ENCODE measurements around the gene HOXB5. TPM values are rescaled to one million over a fixed set of nuclear protein-coding genes. Genes with fewer than 3 reads are reported as not detected.

Gene HOXB5
- total RNA-seq, 1 donor from 2014 or later, result 7.4 TPM

GRCh38 chr17:48592057-48592514 lies 1.5 kb downstream of the HOXB5 start:
- DNase-seq (ENCODE audit: extremely low read depth, low read depth, low spot score), result no peak

DNA sequence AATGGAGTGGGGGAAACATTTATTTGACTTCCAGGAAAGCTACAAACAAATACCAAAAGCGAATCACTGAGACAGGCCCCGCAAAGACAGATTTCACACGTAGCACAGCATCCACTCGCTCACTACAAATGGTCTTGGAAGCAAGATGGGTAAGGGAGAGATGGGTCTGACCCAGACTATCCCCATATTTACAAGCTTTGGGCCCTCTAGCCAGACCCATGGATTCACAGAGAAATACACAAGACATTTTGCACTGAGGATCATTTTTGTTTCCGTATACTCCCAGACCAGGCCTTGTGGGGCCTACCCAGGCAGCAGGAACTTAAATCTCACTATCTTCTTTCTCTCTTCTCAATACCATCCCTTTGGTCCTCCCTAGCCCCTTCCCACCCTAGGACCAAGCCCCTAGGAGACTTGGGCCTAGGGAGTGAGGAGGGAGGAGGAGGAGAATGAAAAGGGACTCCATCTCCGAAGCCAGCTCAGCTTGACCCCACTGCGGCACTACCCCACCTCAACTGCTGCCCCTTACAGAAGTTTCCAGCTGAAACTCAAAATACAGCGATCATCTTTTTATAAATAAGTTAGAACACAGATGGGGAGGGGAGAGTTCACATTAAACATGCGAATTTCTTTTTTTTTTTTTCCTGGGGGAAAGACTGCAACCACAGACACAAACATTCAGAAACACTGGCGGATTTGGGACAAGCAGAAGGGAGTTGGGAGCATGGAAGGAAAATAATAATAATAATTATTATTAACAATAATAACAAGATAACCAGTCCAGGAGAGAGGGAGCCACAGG lies 2.1 kb downstream of the HOXB5 start:
- DNase-seq (ENCODE audit: extremely low read depth, low read depth, low spot score), result no peak

DNA sequence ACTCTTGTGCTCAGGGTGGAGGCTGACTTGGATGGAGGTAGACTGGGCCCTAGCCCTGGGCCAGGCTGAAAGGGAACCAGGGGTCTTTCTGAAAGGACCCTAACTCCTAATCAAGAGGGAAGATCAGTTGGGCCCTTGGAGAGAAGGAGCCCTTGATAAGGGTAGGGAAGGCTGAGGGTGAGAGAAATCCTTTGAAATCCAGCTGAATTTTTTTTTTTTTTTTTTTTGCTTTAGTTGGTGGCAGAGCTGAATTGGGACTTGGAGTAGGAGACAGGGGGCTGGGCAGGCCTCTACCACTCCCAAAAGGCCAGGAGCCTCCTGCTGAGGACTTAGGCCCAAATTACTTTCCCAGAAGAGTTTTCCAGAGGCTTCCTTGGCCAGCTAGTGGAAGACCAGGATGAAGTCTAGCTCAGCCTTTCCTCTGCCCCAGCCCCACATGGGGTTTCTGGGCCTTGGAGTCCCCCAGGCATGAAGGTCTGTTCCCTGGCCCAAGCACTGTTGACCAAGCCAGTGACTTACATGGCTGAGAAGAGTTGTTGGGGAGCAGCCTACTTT lies 2.9 kb downstream of the HOXB5 start:
- no peak for DNase-seq (ENCODE audit: extremely low read depth, low read depth, low spot score)

DNA sequence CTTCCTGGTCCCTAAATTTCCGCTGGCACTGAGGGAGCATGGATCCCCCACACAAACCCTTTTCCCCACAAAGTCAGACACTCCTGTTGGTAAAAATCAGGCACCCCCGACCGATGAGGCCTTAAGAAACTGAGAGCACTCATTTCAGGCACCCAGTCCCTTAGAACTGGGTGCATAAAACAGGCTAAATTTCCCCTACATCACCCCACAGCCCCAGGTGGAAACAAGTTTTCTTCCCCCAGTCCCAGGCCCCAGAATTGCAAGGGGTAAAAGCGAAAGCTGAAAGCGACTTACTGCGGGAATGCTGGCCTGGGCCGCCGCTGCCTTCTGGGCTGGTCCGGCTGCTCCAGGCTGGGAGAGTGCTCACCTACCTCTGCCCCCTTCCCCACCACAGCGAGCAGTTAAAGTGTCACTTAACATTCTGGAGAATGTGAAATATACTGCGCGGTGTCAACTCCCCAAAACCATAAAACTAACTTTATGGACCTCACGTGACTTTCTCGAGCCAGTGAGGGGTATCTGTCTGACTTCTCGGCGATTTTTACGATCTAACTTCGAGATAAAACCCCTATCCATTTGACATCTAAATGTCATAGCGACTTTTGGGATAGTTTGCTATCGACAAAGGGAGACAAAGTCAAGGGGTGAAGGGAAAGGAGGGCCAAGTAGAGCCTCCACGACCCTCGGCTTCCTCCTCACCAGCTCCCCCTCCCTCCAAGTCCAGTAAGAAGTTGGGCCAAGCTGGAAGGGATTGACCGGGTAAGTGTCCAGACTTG lies 3.6 kb downstream of the HOXB5 start, which contains the start of gene HOXB3:
TSS of gene HOXB3 (minus strand) at position 411 of the 776 bp plus-strand sequence. CDS start 37,767 bp downstream, outside the sequence.
- no peak for DNase-seq (ENCODE audit: extremely low read depth, low read depth, low spot score)

GRCh38 chr17:48589060-48589830 lies 4.3 kb downstream of the HOXB5 start:
- no peak for DNase-seq (ENCODE audit: extremely low read depth, low read depth, low spot score)

DNA sequence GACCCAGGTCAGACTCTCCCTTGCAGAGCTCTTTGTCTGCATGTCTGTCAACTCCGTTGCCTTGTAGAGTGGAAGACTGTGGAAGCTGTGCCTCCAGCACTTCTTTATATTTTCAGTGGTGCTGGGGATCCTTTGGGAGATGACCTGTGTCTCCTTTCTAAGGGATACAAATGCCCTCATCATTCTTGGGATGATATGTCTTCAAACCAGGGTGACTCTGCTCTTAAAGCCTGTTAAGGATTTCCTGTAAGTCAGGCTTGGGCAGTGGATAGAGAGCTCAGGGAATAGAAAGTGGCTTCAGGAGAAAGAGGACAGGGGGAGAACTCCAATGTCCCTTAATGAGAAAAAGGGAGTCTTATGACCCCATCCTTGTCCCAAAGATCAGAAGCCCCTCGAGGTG lies 5.1 kb downstream of the HOXB5 start:
- DNase-seq (ENCODE audit: extremely low read depth, low read depth, low spot score), result no peak

GRCh38 chr17:48588074-48588415 lies 5.5 kb downstream of the HOXB5 start:
- no peak for DNase-seq (ENCODE audit: extremely low read depth, low read depth, low spot score)

- DNase-seq (ENCODE audit: extremely low read depth, low read depth, low spot score), result no peak
These were observed 6.1 kb downstream of the HOXB5 start for GRCh38 chr17:48587276-48588073.

DNA sequence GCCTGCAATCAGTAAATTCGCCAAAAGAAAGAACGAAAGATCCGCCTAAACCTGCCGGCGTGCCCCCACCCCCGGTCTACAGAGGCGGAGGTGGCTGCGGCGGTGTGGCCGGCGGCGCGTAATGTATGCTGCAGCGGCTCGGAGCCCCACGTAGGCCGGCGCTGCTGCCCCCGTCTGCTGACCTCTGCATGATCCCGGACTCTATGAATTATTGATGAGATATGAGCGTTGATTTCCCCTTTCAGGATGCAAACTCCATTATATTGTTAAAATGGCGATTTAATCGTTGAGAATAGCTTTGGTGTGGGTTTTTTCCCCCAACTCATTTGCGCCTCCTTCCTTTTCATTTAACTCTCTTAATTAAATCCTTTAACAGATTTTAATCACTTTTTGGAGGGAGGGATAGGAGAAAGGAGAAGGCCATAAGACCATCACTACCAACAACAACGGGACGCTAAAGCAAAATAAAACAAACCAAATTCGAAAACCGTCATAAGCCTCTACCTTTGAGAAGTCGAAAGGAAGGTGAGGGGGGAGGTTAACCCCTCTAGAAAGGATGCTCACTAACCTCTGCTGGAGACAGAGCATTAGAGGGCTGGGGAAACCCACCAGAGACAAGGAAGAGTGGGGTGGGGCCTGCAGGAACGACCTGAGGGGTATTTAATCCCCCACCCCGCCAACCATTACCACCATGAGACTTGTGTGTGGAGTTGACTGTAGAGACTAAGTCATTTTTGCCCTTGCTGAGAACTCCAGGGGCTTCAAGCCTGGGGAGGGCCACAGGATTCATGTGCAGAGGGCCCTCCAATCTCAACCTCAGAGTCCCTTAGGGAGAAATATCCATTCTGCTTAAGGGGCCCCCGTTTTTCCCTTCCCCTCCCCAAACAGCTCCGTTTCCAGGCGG lies 7.0 kb downstream of the HOXB5 start:
- no peak for DNase-seq (ENCODE audit: extremely low read depth, low read depth, low spot score)

DNA sequence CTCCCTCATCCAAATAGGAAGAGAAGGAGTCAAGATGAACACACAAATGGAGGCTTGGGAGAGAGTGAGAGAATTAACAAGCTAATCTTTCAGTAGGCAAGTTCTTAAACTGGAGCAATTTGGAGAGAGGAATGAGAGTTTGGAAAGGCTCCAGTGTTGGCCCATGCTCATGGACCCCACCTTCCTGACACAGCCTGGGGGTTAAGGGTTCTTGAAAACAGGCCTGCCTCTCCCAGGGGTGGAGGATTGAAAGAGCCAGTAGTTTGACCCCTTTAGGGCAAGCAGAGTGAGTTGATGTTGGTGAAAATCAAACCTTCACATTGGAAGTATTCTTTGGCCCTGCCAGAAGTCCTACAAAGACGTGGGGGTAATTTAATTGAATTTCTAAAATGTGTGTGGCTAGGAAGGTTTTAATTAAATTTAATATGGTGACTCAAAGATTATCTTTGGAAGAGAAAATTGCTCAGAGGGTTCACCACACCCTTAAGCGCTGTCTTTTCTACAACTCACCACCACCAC lies 9.3 kb downstream of the HOXB5 start:
- no peak for DNase-seq (ENCODE audit: extremely low read depth, low read depth, low spot score)

GRCh38 chr17:48583708-48584222 lies 9.8 kb downstream of the HOXB5 start:
- DNase-seq (ENCODE audit: extremely low read depth, low read depth, low spot score), result no peak

- no peak for DNase-seq (ENCODE audit: extremely low read depth, low read depth, low spot score)
These were observed 10.9 kb downstream of the HOXB5 start for GRCh38 chr17:48582750-48583069.

DNA sequence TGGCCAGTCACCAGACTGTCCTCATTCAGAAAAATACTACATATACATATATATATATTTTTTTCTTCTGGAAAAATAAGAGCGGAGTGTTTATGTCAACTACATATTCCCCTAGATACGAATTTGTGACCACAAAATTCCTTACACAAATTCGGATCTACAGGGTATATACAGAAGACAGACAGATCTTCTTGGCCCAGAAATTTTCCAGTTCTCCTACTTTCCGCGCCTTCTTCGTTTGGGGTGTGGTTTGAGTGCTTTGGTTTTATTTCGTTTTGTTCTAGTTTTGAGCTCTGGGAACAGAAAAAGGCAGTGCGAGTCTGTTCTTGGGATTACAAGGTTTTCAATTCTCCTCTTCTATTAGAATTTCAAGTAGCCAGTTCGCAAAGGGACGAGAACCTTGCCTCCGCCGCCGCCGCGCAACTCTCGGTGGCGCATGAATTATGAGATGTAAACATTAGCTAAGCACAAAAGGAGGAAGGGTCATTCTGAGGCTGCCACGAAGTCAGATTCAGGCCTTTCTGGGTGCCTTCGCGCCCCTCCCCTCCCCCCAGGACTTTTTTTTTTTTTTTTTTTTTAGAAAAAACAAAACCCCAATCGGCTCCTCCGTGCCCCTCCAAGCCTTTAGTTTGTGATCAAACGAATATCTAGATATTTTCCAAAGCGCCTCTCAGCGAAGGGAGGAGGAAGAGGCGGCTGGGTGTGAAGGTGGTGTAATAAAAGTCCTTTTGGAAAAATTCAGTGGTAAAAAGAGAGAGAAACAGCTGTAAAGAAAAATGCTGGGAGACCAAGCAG lies 13.6 kb downstream of the HOXB5 start:
- DNase-seq (ENCODE audit: extremely low read depth, low read depth, low spot score), result no peak

DNA sequence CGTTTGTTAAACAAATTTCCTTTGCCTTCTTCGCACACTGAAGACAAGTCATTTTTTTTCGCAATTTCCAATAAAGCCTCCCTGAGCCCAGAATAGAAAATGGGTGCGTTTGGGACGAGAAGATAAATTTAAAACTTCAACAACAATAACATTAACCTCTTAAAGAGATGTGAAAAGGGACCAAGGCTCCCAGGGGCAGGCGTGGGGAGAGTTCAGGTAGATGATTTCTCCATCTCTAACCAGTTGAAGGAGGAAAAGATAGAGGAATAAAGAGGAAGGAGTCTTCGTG lies 14.2 kb downstream of the HOXB5 start:
- DNase-seq (ENCODE audit: extremely low read depth, low read depth, low spot score), result no peak

GRCh38 chr17:48578616-48579470 lies 14.7 kb downstream of the HOXB5 start:
- DNase-seq (ENCODE audit: extremely low read depth, low read depth, low spot score), result no peak

- no peak for DNase-seq (ENCODE audit: extremely low read depth, low read depth, low spot score)
These were observed 15.5 kb downstream of the HOXB5 start, which contains the start of gene HOXB4 for GRCh38 chr17:48577946-48578615. HOXB4 (minus strand) TSS chr17:48578350; CDS start chr17:48578319, 31 bp downstream.

All from glomerular endothelial cell (primary cell).